H9 (cell line): ENCODE results near the gene WFDC1. TPM values are rescaled to one million over a fixed set of nuclear protein-coding genes. Genes with fewer than 3 reads are reported as not detected.

ENCODE experiments used
- DNase-seq: peaks from one replicate; pipeline ENCODE4 v3.0.0-alpha.2; 2017
- H2AFZ ChIP-seq: one replicate; pipeline ENCODE4 v1.6.1; 2013; ENCODE audit warnings: mild to moderate bottlenecking, low read length, control low read depth, moderate library complexity
- H2AK5ac ChIP-seq: 2 replicates; pipeline ENCODE4 v1.6.1; 2013; ENCODE audit warnings: low read length, control low read depth, mixed read lengths; ENCODE audit not compliant: insufficient read length
- H2BK120ac ChIP-seq: one replicate; pipeline ENCODE4 v1.6.1; 2013; ENCODE audit warnings: low read depth, mild to moderate bottlenecking, low read length, control low read depth, inconsistent platforms; ENCODE audit not compliant: poor library complexity, severe bottlenecking
- H2BK12ac ChIP-seq: 2 replicates; pipeline ENCODE4 v1.6.1; 2013; ENCODE audit warnings: low read length, control low read depth, mixed read lengths, low read depth; ENCODE audit not compliant: insufficient read length
- H2BK15ac ChIP-seq: 2 replicates; pipeline ENCODE4 v1.6.1; 2013; ENCODE audit warnings: low read depth, low read length, control low read depth
- H2BK20ac ChIP-seq: one replicate; pipeline ENCODE4 v1.6.1; 2013; ENCODE audit warnings: low read depth, mild to moderate bottlenecking, low read length, control low read depth, inconsistent platforms; ENCODE audit not compliant: poor library complexity, severe bottlenecking
- H2BK5ac ChIP-seq: 2 replicates; pipeline ENCODE4 v1.6.1; 2013; ENCODE audit warnings: low read length, control low read depth, mixed read lengths; ENCODE audit not compliant: insufficient read length
- H3K14ac ChIP-seq: 2 replicates; pipeline ENCODE4 v1.6.1; 2013; ENCODE audit warnings: low read length, control low read depth; ENCODE audit not compliant: insufficient read depth
- H3K18ac ChIP-seq: 2 replicates; pipeline ENCODE4 v1.6.1; 2013; ENCODE audit warnings: low read depth, mild to moderate bottlenecking, mixed read lengths, low read length, control low read depth; ENCODE audit not compliant: insufficient read length
- H3K23ac ChIP-seq: 2 replicates; pipeline ENCODE4 v1.6.1; 2013; ENCODE audit warnings: low read length, control low read depth, mixed read lengths, low read depth; ENCODE audit not compliant: insufficient read length
- H3K23me2 ChIP-seq: 2 replicates; pipeline ENCODE4 v1.6.1; 2013; ENCODE audit warnings: low read depth, mild to moderate bottlenecking, mixed read lengths, low read length, control low read depth; ENCODE audit not compliant: insufficient read length, poor library complexity, severe bottlenecking
- H3K27ac ChIP-seq: 2 replicates; pipeline ENCODE4 v1.5.1; 2013; ENCODE audit warnings: low read length, control low read depth, mixed read lengths, low read depth; ENCODE audit not compliant: insufficient read length
- H3K27me3 ChIP-seq: 2 replicates; pipeline ENCODE4 v1.6.1; 2013; ENCODE audit warnings: low read length, control low read depth, inconsistent platforms; ENCODE audit not compliant: insufficient read depth
- H3K4ac ChIP-seq: 2 replicates; pipeline ENCODE4 v1.6.1; 2013; ENCODE audit warnings: low read depth, mild to moderate bottlenecking, control low read depth, inconsistent platforms, low read length, moderate library complexity
- H3K4me1 ChIP-seq: 2 replicates; pipeline ENCODE4 v1.6.1; 2013; ENCODE audit warnings: low read length, control low read depth, inconsistent platforms; ENCODE audit not compliant: insufficient read depth
- H3K4me2 ChIP-seq: 2 replicates; pipeline ENCODE4 v1.6.1; 2013; ENCODE audit warnings: low read length, control low read depth, mixed read lengths; ENCODE audit not compliant: insufficient read length, insufficient read depth
- H3K56ac ChIP-seq: 2 replicates; pipeline ENCODE4 v1.6.1; 2013; ENCODE audit warnings: low read depth, mild to moderate bottlenecking, mixed read lengths, low read length, control low read depth; ENCODE audit not compliant: insufficient read length
- H3K79me1 ChIP-seq: 2 replicates; pipeline ENCODE4 v1.6.1; 2013; ENCODE audit warnings: low read depth, mild to moderate bottlenecking, moderate library complexity, low read length, control low read depth, inconsistent platforms; ENCODE audit not compliant: insufficient read depth, poor library complexity, severe bottlenecking
- H3K79me2 ChIP-seq: 2 replicates; pipeline ENCODE4 v1.6.1; 2013; ENCODE audit warnings: low read length, control low read depth, inconsistent platforms; ENCODE audit not compliant: insufficient read depth
- H3K9ac ChIP-seq: 2 replicates; pipeline ENCODE4 v1.6.1; 2013; ENCODE audit warnings: low read length, control low read depth, mixed read lengths; ENCODE audit not compliant: insufficient read length; ENCODE audit errors: extremely low read depth
- H3K9me3 ChIP-seq: one replicate; pipeline ENCODE4 v1.6.1; 2013; ENCODE audit warnings: low read depth, low read length, inconsistent platforms; ENCODE audit not compliant: control insufficient read depth
- H3T11ph ChIP-seq: one replicate; pipeline ENCODE4 v1.6.1; 2013; ENCODE audit warnings: mild to moderate bottlenecking, low read length, control low read depth, inconsistent platforms
- H4K20me1 ChIP-seq: one replicate; pipeline ENCODE4 v1.6.1; 2013; ENCODE audit not compliant: control insufficient read depth, insufficient read length, insufficient read depth
- H4K5ac ChIP-seq: 2 replicates; pipeline ENCODE4 v1.6.1; 2013; ENCODE audit warnings: low read depth, mild to moderate bottlenecking, mixed read lengths, low read length, control low read depth; ENCODE audit not compliant: insufficient read length
- H4K8ac ChIP-seq: replicated peaks from 2 replicates; pipeline ENCODE4 v1.6.1; 2013; ENCODE audit warnings: low read length, control low read depth, mixed read lengths, low read depth; ENCODE audit not compliant: insufficient read length
- H4K91ac ChIP-seq: 2 replicates; pipeline ENCODE4 v1.6.1; 2013; ENCODE audit warnings: low read depth, mild to moderate bottlenecking, moderate library complexity, mixed read lengths, low read length, control low read depth; ENCODE audit not compliant: insufficient read length
- H3K27ac Mint-ChIP-seq, 3 experiments: 2 replicates in 2 of 3; 3 replicates in 1 of 3; pipeline ENCODE4 v1.8.0; 2020 to 2021; ENCODE audit warnings: mixed read lengths in 3 of 3, mild to moderate bottlenecking in 1 of 3, moderate library complexity in 1 of 3
- H3K27me3 Mint-ChIP-seq: 2 replicates; pipeline ENCODE4 v1.8.0; 2021; ENCODE audit warnings: low read depth, mild to moderate bottlenecking, moderate library complexity, mixed read lengths
- H3K36me3 Mint-ChIP-seq, 3 experiments: 2 replicates in 2 of 3; 3 replicates in 1 of 3; pipeline ENCODE4 v1.8.0; 2020 to 2021; ENCODE audit warnings: low read depth in 3 of 3, mixed read lengths in 3 of 3; ENCODE audit not compliant: insufficient read depth in 1 of 3
- H3K4me1 Mint-ChIP-seq, 2 experiments: 2 replicates each; pipeline ENCODE4 v1.8.0; 2020; ENCODE audit warnings: mixed read lengths in 2 of 2
- H3K4me3 Mint-ChIP-seq, 2 experiments: 2 replicates in 1 of 2; 3 replicates in 1 of 2; pipeline ENCODE4 v1.8.0; 2020 to 2021; ENCODE audit warnings: mild to moderate bottlenecking in 2 of 2, mixed read lengths in 2 of 2, moderate library complexity in 1 of 2
- H3K9me3 Mint-ChIP-seq, 2 experiments: 2 replicates in 1 of 2; 3 replicates in 1 of 2; pipeline ENCODE4 v1.8.0; 2020; ENCODE audit warnings: mild to moderate bottlenecking in 2 of 2, mixed read lengths in 2 of 2, moderate library complexity in 1 of 2
- CTCF ChIP-seq: fragments of 200-600 bp; sonication (generic); conservative IDR thresholded peaks from 3 replicates; pipeline ENCODE4 v1.8.0; 2021; ENCODE audit warnings: antibody characterized with exemption, mild to moderate bottlenecking
- WGBS: extraction: QIAGEN DNeasy Blood & Tissue Kit; methylation state at CpG from one replicate; pipeline ENCODE4 v1.1.7; 2013; ENCODE audit warnings: missing lambda C conversion rate, low lambda C conversion rate, mixed read lengths; ENCODE audit not compliant: insufficient read length; ENCODE audit errors: extremely low coverage; 5-methylcytosine and 5-hydroxymethylcytosine counted together
- total RNA-seq: library from RNA; stranded (reverse); gene quantifications from 2 replicates; pipeline ENCODE4 v1.2.1, GENCODE V29; 2021

Gene WFDC1
- total RNA-seq, 1 experiment from 2014 or later: 0.24 TPM

DNA sequence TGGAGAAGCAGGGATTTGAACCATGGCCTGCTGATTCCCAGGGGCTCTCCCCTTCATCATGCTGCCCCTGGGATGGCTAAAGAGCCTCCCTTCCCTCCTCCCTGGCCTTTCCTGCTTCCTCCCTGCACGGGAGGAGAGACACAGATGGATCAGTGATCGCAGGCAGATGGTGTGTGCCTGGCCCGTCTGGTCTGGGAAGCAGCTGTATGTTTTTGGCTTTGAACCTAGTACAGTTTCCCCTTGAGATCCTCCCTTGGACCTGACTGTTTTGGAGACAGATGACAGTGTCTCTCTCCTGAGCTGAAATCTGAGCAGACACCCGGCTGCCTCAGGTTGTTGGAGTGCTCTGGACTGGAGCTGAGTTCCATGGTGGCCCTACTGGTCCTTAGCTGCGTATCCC is 44.6 kb downstream of the WFDC1 start:
- Histone ChIP-seq H3K23ac (no peak overlapping the region), H3K14ac (no peak overlapping the region), H2BK120ac (no peak overlapping the region), H3K27ac (no peak overlapping the region), H3K9me3 (no peaks in the 10 kb centered on the region), H2AK5ac (no peak overlapping the region), H3K27me3 (no peaks in the 10 kb centered on the region), H4K8ac (no peak overlapping the region), H2BK5ac (no peak overlapping the region), H3K18ac (no peak overlapping the region), H2BK20ac (no peak overlapping the region), H3K79me1 (no peaks in the 10 kb centered on the region), H3K4me1 (no peaks in the 10 kb centered on the region), H3K23me2 (no peaks in the 10 kb centered on the region), H2AFZ (no peak overlapping the region), H3K56ac (no peak overlapping the region), H4K5ac (no peak overlapping the region), H3K9ac (no peak overlapping the region), H3K4ac (no peak overlapping the region), H3K79me2 (no peaks in the 10 kb centered on the region), H3T11ph (no peak overlapping the region), H2BK15ac (no peak overlapping the region), H4K91ac (no peak overlapping the region), H3K4me2 (no peak overlapping the region), H2BK12ac (no peak overlapping the region), H4K20me1 (no peaks in the 10 kb centered on the region)
- H3K4me1 Mint-ChIP-seq: peaks cover 0 to 3% of the 10 kb centered on the region in 2 experiments; a peak in 1 of 4 replicates
- DNase-seq: no peak
- no peak for TF ChIP-seq CTCF
- no peak overlapping the region for H3K27ac Mint-ChIP-seq
- peaks cover 2% of the 10 kb centered on the region for H3K27me3 Mint-ChIP-seq
- no CpG with 5 or more reads among the region's 5 CpGs for WGBS
- H3K36me3 Mint-ChIP-seq: no peaks in the 10 kb centered on the region; a peak in 2 of 7 replicates
- H3K4me3 Mint-ChIP-seq: no peak overlapping the region
- H3K9me3 Mint-ChIP-seq: peaks cover 6 to 8% of the 10 kb centered on the region in 2 experiments; a peak in 3 of 5 replicates
